Mesenteric fat pad (tissue), 1 donor: ENCODE data around the gene GP1BB. TPM values are rescaled to one million over a fixed set of nuclear protein-coding genes. Genes with fewer than 3 reads are reported as not detected.
"Not testable (repeated sequence)": the region's sequence is repeated elsewhere in the genome, so short reads cannot be mapped to it uniquely, and the experiment has no call there.

Experiments used
- DNase-seq: peaks from one replicate; pipeline ENCODE4 v3.0.0-alpha.2; 2020; ENCODE audit warnings: low spot score
- long read RNA-seq: library from polyadenylated mRNA; unstranded; transcript quantifications from one replicate; pipeline ENCODE4 v2.0.0, GENCODE V29; 2020
- total RNA-seq: library from RNA; stranded (reverse); fragmentation: NEBNext Ultra II Directional; extraction: Animal tissue kit (Norgen Biotek cat#: 25700); gene quantifications from one replicate; pipeline ENCODE4 v1.2.1, GENCODE V29; 2021
- donor health status: DM: yes; HTN: yes; CAD: no.

Gene GP1BB
- total RNA-seq: 1.8 TPM
- long read RNA-seq: 0 reads

GRCh38 chr22:19723232-19723982 is at the start of gene GP1BB:
Gene GP1BB (plus strand): TSS chr22:19723539. CDS start chr22:19723570, 31 bp downstream.
- DNase-seq: no peak

GRCh38 chr22:19673660-19674059 is 49.7 kb upstream of the GP1BB start:
- peak; percentile 24 for DNase-seq

- DNase-seq: peak; percentile 49
These were observed 49.0 kb upstream of the GP1BB start for GRCh38 chr22:19674129-19674928.

- peak; percentile 69 for DNase-seq
These were observed 48.4 kb upstream of the GP1BB start for GRCh38 chr22:19674929-19675253.

- DNase-seq: no peak
These were observed 47.9 kb upstream of the GP1BB start for GRCh38 chr22:19675428-19675827.

- DNase-seq: not testable (repeated sequence)
These were observed 46.9 kb upstream of the GP1BB start for GRCh38 chr22:19676437-19676836.

- peak; percentile 80 for DNase-seq
These were observed 44.3 kb upstream of the GP1BB start for GRCh38 chr22:19678949-19679521.

- peak; percentile 91 for DNase-seq
These were observed 43.7 kb upstream of the GP1BB start for GRCh38 chr22:19679522-19680101.

- DNase-seq: peak; percentile 62
These were observed 43.0 kb upstream of the GP1BB start for GRCh38 chr22:19680287-19680881.

GRCh38 chr22:19680911-19681862 is 42.2 kb upstream of the GP1BB start:
- peak; percentile 33 for DNase-seq

GRCh38 chr22:19681863-19682245 is 41.5 kb upstream of the GP1BB start:
- DNase-seq: no peak

GRCh38 chr22:19686946-19687345 is 36.4 kb upstream of the GP1BB start:
- DNase-seq: no peak

GRCh38 chr22:19687561-19688300 is 35.6 kb upstream of the GP1BB start:
- peak; percentile 67 for DNase-seq

GRCh38 chr22:19688301-19689290 is 34.7 kb upstream of the GP1BB start:
- no peak for DNase-seq

- DNase-seq: no peak
These were observed 33.9 kb upstream of the GP1BB start for GRCh38 chr22:19689408-19689807.

- no peak for DNase-seq
These were observed 32.2 kb upstream of the GP1BB start for GRCh38 chr22:19691007-19691720.

- DNase-seq: no peak
These were observed 31.5 kb upstream of the GP1BB start for GRCh38 chr22:19691721-19692341.
